ENCODE data around the gene KAZN. TPM values are rescaled to one million over a fixed set of nuclear protein-coding genes. Genes with fewer than 3 reads are reported as not detected.

Gene KAZN
- total RNA-seq, 8 experiments from 2014 or later = 16.9 to 31.4 (median 21.4) TPM

DNA sequence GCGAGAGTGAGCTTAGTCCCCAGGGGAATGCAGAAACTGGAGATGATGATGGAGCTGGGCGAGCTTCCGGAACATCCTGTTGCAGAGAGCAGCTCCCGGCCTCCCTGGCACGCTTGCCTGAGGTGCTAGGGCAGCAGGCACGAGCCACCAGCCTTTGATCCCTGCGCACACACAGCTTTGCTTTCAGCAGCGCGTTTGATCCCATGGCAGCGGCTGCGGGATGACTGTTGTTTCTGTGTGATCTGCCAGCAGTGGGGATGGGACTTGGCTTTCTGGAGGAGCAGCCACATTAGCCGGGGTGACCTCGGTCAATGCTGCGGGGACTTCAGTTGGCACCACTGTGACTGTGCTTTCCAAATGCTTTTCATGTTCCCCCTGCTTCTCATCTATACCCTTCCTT, 193.2 kb downstream of the KAZN start:
- H3K27ac ChIP-seq = no peak overlapping the region
- H3K4me3 ChIP-seq = no peak overlapping the region
- H3K4me1 ChIP-seq (replicated peaks in 1 of 2) = peaks cover 0 to 14% of the 10 kb centered on the region in 2 donors
- no peak for ATAC-seq (replicated peaks in 6 of 8)
- WGBS, 10 experiments = 93 to 100% (median 100%) methylated on average over 3 to 10 of the region's 14 CpGs; no CpG with 5 or more reads in 5 of the 10 experiments
- in situ Hi-C loops (cut with MboI; ENCODE audit: low pct_unique_long_range_greater_than_20kb in 2 of 9, low sequenced_read_pairs in 9 of 9, unreplicated experiment in 9 of 9) = no loop called here

DNA sequence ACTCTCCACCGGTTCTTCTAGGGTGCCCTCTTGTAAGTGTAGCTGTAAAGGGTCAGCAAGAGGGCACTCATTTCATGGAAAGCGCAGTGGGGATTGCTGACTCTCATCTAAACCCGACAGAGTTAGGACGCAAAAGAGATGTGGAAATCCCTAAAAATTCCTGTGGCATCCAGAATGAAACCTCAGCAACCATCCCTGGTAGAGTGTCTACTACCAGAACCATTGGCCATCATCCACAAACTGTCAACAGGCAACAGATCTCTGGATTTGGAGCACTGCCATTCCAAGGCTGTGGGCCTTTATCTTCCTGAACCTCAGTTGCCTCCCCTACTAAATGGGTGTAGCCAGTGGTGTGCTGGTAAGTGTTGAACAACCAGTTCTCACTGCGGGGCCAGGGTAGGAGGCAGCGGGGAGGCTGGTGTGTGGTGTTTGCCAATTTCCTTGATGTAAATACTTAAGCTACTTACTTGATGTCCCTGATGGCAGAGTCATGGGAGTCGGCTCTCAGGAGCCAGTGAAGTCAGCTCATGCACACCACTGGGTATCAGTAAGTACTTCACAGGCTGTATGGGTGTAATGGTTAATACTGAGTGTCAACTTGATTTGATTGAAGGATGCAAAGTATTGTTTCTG, 195.8 kb downstream of the KAZN start:
- 60 to 100% (median 93%) methylated on average over 1 to 7 of the region's 7 CpGs for WGBS, 10 experiments
- ATAC-seq (replicated peaks in 6 of 8) = peak in 1 of 8 experiments; percentile 20
- in situ Hi-C loops (cut with MboI; ENCODE audit: low pct_unique_long_range_greater_than_20kb in 2 of 9, low sequenced_read_pairs in 9 of 9, unreplicated experiment in 9 of 9) = no loop called here
- no peak overlapping the region for H3K27ac ChIP-seq
- H3K4me1 ChIP-seq (replicated peaks in 1 of 2) = peaks cover 0 to 3% of the 10 kb centered on the region in 2 donors
- H3K4me3 ChIP-seq = no peak overlapping the region

DNA sequence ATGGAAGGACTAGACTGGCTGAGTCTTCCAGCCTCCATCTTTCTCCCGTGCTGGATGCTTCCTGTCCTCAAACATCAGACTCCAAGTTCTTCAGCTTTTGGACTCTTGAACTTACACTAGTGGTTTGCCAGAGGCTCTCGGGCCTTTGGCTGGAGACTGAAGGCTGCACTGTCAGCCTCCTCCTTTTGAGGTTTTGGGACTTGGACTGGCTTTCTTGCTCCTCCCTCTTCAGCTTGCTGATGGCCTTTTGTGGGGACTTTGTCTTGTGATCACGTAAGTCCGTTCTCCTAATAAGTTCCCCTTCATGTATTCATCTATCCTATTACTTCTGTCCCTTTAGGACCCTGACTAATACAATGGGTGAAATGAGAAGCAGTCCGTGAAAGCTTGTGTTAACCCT, 196.4 kb downstream of the KAZN start:
- peaks cover 0 to 3% of the 10 kb centered on the region in 2 donors for H3K4me1 ChIP-seq (replicated peaks in 1 of 2)

GRCh38 chr1:14795589-14795988, 197.1 kb downstream of the KAZN start:
- no peak for ATAC-seq (replicated peaks in 6 of 8)
- in situ Hi-C loops (cut with MboI; ENCODE audit: low pct_unique_long_range_greater_than_20kb in 2 of 9, low sequenced_read_pairs in 9 of 9, unreplicated experiment in 9 of 9) = no loop called here
- peaks cover 0 to 3% of the 10 kb centered on the region in 2 donors for H3K4me1 ChIP-seq (replicated peaks in 1 of 2)
- no peak overlapping the region for H3K4me3 ChIP-seq
- H3K27ac ChIP-seq = no peak overlapping the region
- 60 to 100% (median 93%) methylated on average over 1 to 3 of the region's 3 CpGs; no CpG with 5 or more reads in 3 of the 10 experiments for WGBS, 10 experiments

More for the DNA sequence above, 196.4 kb downstream of the KAZN start:
- 13 to 100% (median 94%) methylated on average over 1 to 5 of the region's 5 CpGs; no CpG with 5 or more reads in 3 of the 10 experiments for WGBS, 10 experiments
- H3K27ac ChIP-seq = no peak overlapping the region
- H3K4me3 ChIP-seq = no peak overlapping the region
- no peak for ATAC-seq (replicated peaks in 6 of 8)
- in situ Hi-C loops (cut with MboI; ENCODE audit: low pct_unique_long_range_greater_than_20kb in 2 of 9, low sequenced_read_pairs in 9 of 9, unreplicated experiment in 9 of 9) = no loop called here

DNA sequence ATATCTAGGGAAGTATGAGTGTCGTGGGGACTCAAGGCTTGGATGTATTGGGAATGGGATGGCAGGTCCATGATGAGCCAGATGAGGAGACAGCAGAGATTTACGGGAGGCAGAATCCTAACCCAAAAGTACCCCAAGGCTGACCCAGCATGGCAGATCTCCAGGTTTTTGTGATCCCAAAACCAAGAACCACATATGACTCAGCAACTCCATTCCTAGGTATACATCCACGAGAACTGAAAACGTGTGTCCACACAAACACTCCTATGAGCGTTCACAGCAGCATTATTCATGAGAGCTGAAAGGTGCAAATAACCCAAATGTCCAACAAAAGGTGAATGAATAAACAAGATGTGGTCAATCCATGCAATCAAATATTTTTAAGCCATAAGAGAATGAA, 201.5 kb downstream of the KAZN start:
- in situ Hi-C loops (cut with MboI; ENCODE audit: low pct_unique_long_range_greater_than_20kb in 2 of 9, low sequenced_read_pairs in 9 of 9, unreplicated experiment in 9 of 9) = no loop called here
- H3K4me3 ChIP-seq = no peak overlapping the region
- no peak for ATAC-seq (replicated peaks in 6 of 8)
- no peak overlapping the region for H3K27ac ChIP-seq
- H3K4me1 ChIP-seq (replicated peaks in 1 of 2) = no peaks in the 10 kb centered on the region
- 40 to 100% (median 90%) methylated on average over 1 to 5 of the region's 5 CpGs; no CpG with 5 or more reads in 1 of the 10 experiments for WGBS, 10 experiments

- Histone ChIP-seq H3K4me1 (replicated peaks in 1 of 2) (no peaks in the 10 kb centered on the region), H3K27ac (no peak overlapping the region), H3K4me3 (no peak overlapping the region)
- no peak for ATAC-seq (replicated peaks in 6 of 8)
- in situ Hi-C loops (cut with MboI; ENCODE audit: low pct_unique_long_range_greater_than_20kb in 2 of 9, low sequenced_read_pairs in 9 of 9, unreplicated experiment in 9 of 9) = no loop called here
- 20 to 96% (median 82%) methylated on average over 1 to 8 of the region's 9 CpGs; no CpG with 5 or more reads in 2 of the 10 experiments for WGBS, 10 experiments
Measured at GRCh38 chr1:14800500-14801076, 202.1 kb downstream of the KAZN start.

DNA sequence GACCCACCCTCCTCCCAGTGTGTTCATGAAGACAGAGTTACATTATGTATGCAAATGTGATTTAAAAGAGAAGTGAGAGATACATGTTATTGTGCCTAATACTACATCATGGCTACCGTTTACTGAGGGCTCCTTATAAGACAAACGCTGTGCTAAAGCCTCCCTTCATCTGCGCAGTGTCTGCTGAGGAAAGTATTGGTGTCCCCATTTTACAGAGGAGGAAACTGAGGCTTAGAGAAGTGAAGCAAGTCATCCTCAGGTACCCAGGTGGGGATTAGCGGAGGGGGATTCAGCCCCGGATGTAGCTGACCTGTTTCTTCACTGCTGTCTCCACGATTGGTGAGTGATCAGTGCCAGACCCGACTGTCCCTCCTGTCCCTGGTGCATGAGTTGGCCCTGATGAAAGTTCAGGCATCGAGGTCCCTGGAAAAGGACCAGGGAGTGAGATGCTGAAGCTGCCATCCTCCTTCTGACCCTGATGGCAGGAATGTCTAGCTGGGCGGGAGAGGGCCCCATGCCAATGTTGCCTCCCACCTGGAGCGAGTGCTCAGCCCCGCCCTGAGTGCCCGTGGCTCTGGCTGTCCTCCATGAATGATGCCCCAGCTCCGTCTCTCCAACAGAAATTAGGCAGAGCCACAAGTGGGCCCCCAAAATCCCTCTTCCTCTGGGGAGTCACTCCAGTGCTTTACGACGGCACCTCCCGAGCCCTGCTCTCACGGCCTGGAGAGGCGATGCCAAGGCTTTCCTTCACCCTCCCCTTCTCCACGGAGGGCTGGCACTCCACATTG, 204.7 kb downstream of the KAZN start:
- WGBS, 10 experiments = 20 to 95% (median 90%) methylated on average over 1 to 16 of the region's 19 CpGs; no CpG with 5 or more reads in 2 of the 10 experiments
- H3K4me1 ChIP-seq (replicated peaks in 1 of 2) = no peaks in the 10 kb centered on the region
- in situ Hi-C loops (cut with MboI; ENCODE audit: low pct_unique_long_range_greater_than_20kb in 2 of 9, low sequenced_read_pairs in 9 of 9, unreplicated experiment in 9 of 9) = no loop called here
- no peak overlapping the region for H3K4me3 ChIP-seq
- ATAC-seq (replicated peaks in 6 of 8) = no peak
- H3K27ac ChIP-seq = no peak overlapping the region

GRCh38 chr1:14804626-14805025, 206.1 kb downstream of the KAZN start:
- 30 to 92% (median 60%) methylated on average over 2 to 4 of the region's 5 CpGs; no CpG with 5 or more reads in 3 of the 10 experiments for WGBS, 10 experiments
- in situ Hi-C loops (cut with MboI; ENCODE audit: low pct_unique_long_range_greater_than_20kb in 2 of 9, low sequenced_read_pairs in 9 of 9, unreplicated experiment in 9 of 9) = no loop called here
- no peak overlapping the region for H3K27ac ChIP-seq
- no peak overlapping the region for H3K4me3 ChIP-seq
- no peaks in the 10 kb centered on the region for H3K4me1 ChIP-seq (replicated peaks in 1 of 2)
- no peak for ATAC-seq (replicated peaks in 6 of 8)

DNA sequence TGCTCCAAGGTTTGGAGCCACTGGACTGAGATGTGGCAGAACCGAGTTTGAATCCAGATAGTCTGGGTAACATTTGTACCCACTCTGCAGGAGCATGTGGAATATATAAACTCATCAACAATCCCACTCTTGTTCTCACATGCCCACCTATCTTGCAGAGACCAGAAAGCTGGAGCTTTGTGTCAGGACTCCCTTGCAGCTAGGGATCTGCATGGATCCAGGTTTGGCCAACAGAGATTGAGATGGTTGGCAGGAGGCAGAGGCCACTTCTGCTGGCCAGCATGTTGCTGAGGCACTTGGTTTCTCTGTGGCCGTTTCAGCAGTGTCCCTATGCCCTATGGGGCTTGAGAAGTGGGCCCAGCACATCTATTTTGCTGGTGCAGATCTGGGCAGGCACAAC, 208.3 kb downstream of the KAZN start:
- WGBS, 10 experiments = 0 to 100% (median 96%) methylated on average over 1 to 2 of the region's 2 CpGs; no CpG with 5 or more reads in 6 of the 10 experiments
- H3K4me1 ChIP-seq (replicated peaks in 1 of 2) = peaks cover 0 to 4% of the 10 kb centered on the region in 2 donors
- no peak overlapping the region for H3K4me3 ChIP-seq
- H3K27ac ChIP-seq = no peak overlapping the region
- no peak for ATAC-seq (replicated peaks in 6 of 8)
- in situ Hi-C loops (cut with MboI; ENCODE audit: low pct_unique_long_range_greater_than_20kb in 2 of 9, low sequenced_read_pairs in 9 of 9, unreplicated experiment in 9 of 9) = no loop called here

GRCh38 chr1:14808768-14809167, 210.3 kb downstream of the KAZN start:
- Histone ChIP-seq H3K27ac (no peak overlapping the region), H3K4me3 (no peak overlapping the region), H3K4me1 (replicated peaks in 1 of 2) (peaks cover 0 to 4% of the 10 kb centered on the region in 2 donors)
- no peak for ATAC-seq (replicated peaks in 6 of 8)
- in situ Hi-C loops (cut with MboI; ENCODE audit: low pct_unique_long_range_greater_than_20kb in 2 of 9, low sequenced_read_pairs in 9 of 9, unreplicated experiment in 9 of 9) = no loop called here
- WGBS, 10 experiments = 8 to 100% (median 92%) methylated on average over 1 to 2 of the region's 2 CpGs; no CpG with 5 or more reads in 2 of the 10 experiments

DNA sequence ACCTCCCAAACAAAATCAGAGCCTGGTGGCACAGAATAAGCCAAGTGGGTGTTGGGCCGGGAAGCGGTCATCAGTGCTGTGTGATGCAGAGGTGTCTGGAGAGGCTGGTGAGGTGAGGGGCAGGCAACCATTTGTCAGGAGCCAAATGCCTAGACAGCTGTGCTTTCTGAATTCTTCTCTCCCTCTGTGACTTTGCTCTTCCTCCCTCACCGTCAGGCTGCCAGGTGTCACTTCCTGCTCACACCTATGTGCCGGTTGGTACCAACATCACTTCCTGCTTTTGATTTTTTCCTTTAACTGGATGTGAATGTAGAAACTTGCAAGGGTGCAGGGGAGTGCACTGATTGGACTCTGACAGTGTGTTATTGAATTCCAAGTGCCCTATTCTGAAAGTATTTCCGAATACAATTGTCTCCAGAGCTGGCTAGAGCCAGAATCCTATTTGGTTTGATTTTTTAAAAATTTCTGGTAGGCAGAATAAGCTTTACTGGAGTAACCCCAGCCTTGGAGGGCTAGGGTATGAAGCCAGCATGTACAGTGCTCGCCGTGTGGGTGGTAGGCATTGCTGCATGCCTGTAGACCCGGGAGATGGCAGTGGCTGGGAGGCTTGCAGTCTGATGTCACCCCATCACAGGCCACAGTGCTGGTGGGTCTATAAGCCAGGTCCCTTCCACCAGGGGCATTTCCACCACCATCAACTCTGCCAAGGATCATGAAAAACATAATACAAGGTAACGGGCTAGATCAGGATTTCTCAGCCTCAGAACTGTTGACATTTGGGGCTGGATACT, 210.9 kb downstream of the KAZN start:
- in situ Hi-C loops (cut with MboI; ENCODE audit: low pct_unique_long_range_greater_than_20kb in 2 of 9, low sequenced_read_pairs in 9 of 9, unreplicated experiment in 9 of 9) = no loop called here
- Histone ChIP-seq H3K27ac (no peak overlapping the region), H3K4me1 (replicated peaks in 1 of 2) (peaks cover 0 to 4% of the 10 kb centered on the region in 2 donors), H3K4me3 (no peak overlapping the region)
- 60 to 100% (median 95%) methylated on average over 1 to 9 of the region's 9 CpGs; no CpG with 5 or more reads in 1 of the 10 experiments for WGBS, 10 experiments
- ATAC-seq (replicated peaks in 6 of 8) = no peak

GRCh38 chr1:14810595-14811361, 212.3 kb downstream of the KAZN start:
- ATAC-seq (replicated peaks in 6 of 8) = no peak
- in situ Hi-C loops (cut with MboI; ENCODE audit: low pct_unique_long_range_greater_than_20kb in 2 of 9, low sequenced_read_pairs in 9 of 9, unreplicated experiment in 9 of 9) = no loop called here
- 14 to 93% (median 81%) methylated on average over 1 to 9 of the region's 9 CpGs for WGBS, 10 experiments
- Histone ChIP-seq H3K4me1 (replicated peaks in 1 of 2) (peaks cover 0 to 4% of the 10 kb centered on the region in 2 donors), H3K4me3 (no peak overlapping the region), H3K27ac (no peak overlapping the region)
